Osteoblast (primary cell): ENCODE data around the gene TUBGCP5. TPM values are rescaled to one million over a fixed set of nuclear protein-coding genes. Genes with fewer than 3 reads are reported as not detected.

Experiments
- DNase-seq: peaks from one replicate; pipeline ENCODE4 v3.0.0; 2011; ENCODE audit warnings: low spot score, mixed read lengths; ENCODE audit not compliant: insufficient read length; ENCODE audit errors: missing footprints
- H2AFZ ChIP-seq: 2 replicates; pipeline ENCODE4 v1.6.0; 2011; ENCODE audit warnings: mild to moderate bottlenecking, low read length
- H3K27ac ChIP-seq: 2 replicates; pipeline ENCODE4 v1.5.1; 2011; ENCODE audit warnings: mild to moderate bottlenecking, low read depth, low read length, moderate library complexity
- H3K27me3 ChIP-seq: 2 replicates; pipeline ENCODE4 v1.6.0; 2012; ENCODE audit warnings: mild to moderate bottlenecking, control low read depth, inconsistent platforms, low read length, moderate library complexity; ENCODE audit not compliant: insufficient read depth
- H3K36me3 ChIP-seq: 2 replicates; pipeline ENCODE4 v1.5.1; 2011; ENCODE audit warnings: mild to moderate bottlenecking, low read length, control low read depth, moderate library complexity; ENCODE audit not compliant: insufficient read depth
- H3K4me1 ChIP-seq: 2 replicates; pipeline ENCODE4 v1.5.1; 2011; ENCODE audit warnings: mild to moderate bottlenecking, low read length, control low read depth, moderate library complexity; ENCODE audit not compliant: insufficient read depth
- H3K4me2 ChIP-seq: 2 replicates; pipeline ENCODE4 v1.6.0; 2011; ENCODE audit warnings: mild to moderate bottlenecking, low read length; ENCODE audit not compliant: insufficient read depth
- H3K4me3 ChIP-seq: fragments of 200-600 bp; sonication (generic); 3 replicates; pipeline ENCODE4 v1.5.1; 2012; ENCODE audit warnings: mild to moderate bottlenecking, low read length, inconsistent platforms; ENCODE audit not compliant: insufficient read depth
- H3K79me2 ChIP-seq: 2 replicates; pipeline ENCODE4 v1.6.0; 2012; ENCODE audit warnings: mild to moderate bottlenecking, low read length, control low read depth, inconsistent platforms; ENCODE audit not compliant: insufficient read depth
- H3K9me3 ChIP-seq: 2 replicates; pipeline ENCODE4 v1.5.1; 2011; ENCODE audit warnings: low read depth, low read length, control low read depth
- H4K20me1 ChIP-seq: 2 replicates; pipeline ENCODE4 v1.6.0; 2012; ENCODE audit warnings: mild to moderate bottlenecking, low read length, control low read depth; ENCODE audit not compliant: insufficient read depth
- total RNA-seq: library from RNA; depleted of rRNA; stranded (reverse); fragments of >200 nt; gene quantifications from 2 replicates; pipeline ENCODE4 v1.2.3, GENCODE V29; 2012
- TF ChIP-seq, protein P1 (sequence below): IDR thresholded peaks from 2 replicates; pipeline ENCODE4 v1.5.1; 2011; ENCODE audit warnings: mild to moderate bottlenecking, low read depth, low read length, moderate library complexity; ENCODE audit errors: extremely low read depth

TUBGCP5 gene
- total RNA-seq, 1 donor: 32.6 TPM

DNA sequence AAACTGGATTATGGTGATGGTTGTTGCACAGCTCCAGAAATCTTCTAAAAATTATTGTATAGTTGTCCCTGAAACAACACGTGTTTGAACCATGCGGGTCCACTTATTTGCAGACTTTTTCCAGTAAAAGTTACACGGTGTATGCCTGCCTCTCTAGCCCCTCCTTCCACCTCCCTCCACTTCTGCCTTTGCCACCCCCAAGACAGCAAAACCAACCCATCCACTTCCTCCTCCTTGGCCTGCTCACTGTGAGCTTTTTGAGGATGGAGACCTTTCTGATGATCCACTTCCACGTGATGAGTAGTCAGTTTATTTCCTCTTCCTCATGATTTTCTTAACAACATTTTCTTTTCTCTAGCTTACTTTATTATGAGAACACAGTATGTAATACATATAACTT, 64.6 kb downstream of the TUBGCP5 start:
- peaks cover 96% of the 10 kb centered on the region for H3K79me2 ChIP-seq

DNA sequence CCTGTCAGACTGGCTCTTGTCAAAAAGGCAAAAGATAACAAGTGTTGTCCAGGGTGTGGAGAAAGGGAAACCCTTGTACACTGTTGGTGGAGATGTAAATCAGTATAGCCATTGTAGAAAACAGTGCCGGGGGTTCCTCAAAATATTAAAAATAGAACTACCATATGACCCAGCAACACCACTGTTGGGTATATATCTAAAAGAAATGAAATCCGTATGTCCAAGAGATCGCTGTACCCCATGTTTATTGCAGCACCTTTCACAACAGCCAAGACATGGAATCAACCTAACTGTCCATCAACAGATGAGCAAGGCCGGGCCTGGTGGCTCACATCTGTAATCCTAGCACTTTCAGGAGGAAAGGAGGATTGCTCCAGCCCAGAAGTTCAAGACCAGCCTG, 65.4 kb downstream of the TUBGCP5 start:
- Histone ChIP-seq H3K4me2 (no peak overlapping the region), H3K4me1 (peaks cover 8% of the 10 kb centered on the region), H4K20me1 (peaks cover 91% of the 10 kb centered on the region), H3K4me3 (no peak overlapping the region), H3K36me3 (peaks cover 3% of the 10 kb centered on the region), H3K9me3 (no peaks in the 10 kb centered on the region), H3K27ac (no peak overlapping the region), H3K79me2 (peaks cover 96% of the 10 kb centered on the region), H3K27me3 (no peaks in the 10 kb centered on the region), H2AFZ (no peak overlapping the region)
- TF ChIP-seq, protein P1, sequence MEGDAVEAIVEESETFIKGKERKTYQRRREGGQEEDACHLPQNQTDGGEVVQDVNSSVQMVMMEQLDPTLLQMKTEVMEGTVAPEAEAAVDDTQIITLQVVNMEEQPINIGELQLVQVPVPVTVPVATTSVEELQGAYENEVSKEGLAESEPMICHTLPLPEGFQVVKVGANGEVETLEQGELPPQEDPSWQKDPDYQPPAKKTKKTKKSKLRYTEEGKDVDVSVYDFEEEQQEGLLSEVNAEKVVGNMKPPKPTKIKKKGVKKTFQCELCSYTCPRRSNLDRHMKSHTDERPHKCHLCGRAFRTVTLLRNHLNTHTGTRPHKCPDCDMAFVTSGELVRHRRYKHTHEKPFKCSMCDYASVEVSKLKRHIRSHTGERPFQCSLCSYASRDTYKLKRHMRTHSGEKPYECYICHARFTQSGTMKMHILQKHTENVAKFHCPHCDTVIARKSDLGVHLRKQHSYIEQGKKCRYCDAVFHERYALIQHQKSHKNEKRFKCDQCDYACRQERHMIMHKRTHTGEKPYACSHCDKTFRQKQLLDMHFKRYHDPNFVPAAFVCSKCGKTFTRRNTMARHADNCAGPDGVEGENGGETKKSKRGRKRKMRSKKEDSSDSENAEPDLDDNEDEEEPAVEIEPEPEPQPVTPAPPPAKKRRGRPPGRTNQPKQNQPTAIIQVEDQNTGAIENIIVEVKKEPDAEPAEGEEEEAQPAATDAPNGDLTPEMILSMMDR: no peak
- no peak for DNase-seq

More for the DNA sequence above, 64.6 kb downstream of the TUBGCP5 start:
- DNase-seq: peak; percentile 35
- no peak overlapping the region for H3K27ac ChIP-seq
- no peaks in the 10 kb centered on the region for H3K27me3 ChIP-seq
- no peak overlapping the region for H3K4me2 ChIP-seq
- peaks cover 3% of the 10 kb centered on the region for H3K36me3 ChIP-seq
- H4K20me1 ChIP-seq: peaks cover 91% of the 10 kb centered on the region
- H3K4me1 ChIP-seq: peaks cover 5% of the 10 kb centered on the region
- H2AFZ ChIP-seq: no peak overlapping the region
- TF ChIP-seq, protein P1: no peak
- no peaks in the 10 kb centered on the region for H3K9me3 ChIP-seq
- no peak overlapping the region for H3K4me3 ChIP-seq

DNA sequence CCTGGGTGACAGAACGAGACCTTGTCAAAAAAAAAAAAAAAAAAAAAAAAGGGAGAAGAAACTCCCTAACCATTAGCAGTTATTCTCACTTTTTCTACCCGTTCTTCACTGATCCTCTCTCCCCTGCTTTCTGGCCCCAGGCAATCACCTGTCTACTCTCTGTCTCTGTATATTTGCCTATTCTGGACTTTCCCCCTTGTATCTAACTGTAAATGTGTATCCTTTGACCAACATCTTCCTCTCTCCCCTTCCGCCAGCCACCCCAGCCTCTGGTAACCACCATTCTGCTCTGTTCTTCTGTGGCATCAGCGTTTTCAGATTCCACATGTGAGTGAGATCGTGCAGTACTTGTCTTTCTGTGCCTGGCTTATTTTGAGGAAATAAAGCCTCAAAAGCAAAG, 66.1 kb downstream of the TUBGCP5 start:
- peaks cover 3% of the 10 kb centered on the region for H3K36me3 ChIP-seq
- no peak overlapping the region for H3K4me3 ChIP-seq
- H3K27ac ChIP-seq: no peak overlapping the region
- peaks cover 91% of the 10 kb centered on the region for H4K20me1 ChIP-seq
- peaks cover 10% of the 10 kb centered on the region for H3K4me1 ChIP-seq
- no peak for DNase-seq
- TF ChIP-seq, protein P1: no peak
- H3K79me2 ChIP-seq: peaks cover 95% of the 10 kb centered on the region
- H3K4me2 ChIP-seq: no peak overlapping the region
- H3K27me3 ChIP-seq: no peaks in the 10 kb centered on the region
- H3K9me3 ChIP-seq: no peaks in the 10 kb centered on the region
- no peak overlapping the region for H2AFZ ChIP-seq

DNA sequence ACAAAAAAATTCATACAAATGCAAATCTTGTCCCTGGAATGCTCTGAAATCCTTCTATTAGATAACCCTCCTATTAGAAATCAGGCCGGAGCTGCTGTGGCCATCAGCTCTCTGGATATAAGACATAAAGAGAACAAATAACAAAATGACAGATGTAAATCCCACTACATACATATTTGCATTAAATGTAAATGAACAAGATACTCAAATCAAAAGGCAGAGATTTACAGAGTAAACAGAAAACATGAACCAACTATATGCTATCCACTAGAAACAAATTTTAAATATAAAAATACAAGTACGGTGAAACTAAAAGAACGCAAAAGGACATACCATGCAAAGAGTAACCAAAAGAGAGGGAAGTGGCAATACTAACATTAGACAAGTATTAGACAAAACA, 69.9 kb downstream of the TUBGCP5 start:
- Histone ChIP-seq H3K4me2 (no peak overlapping the region), H3K27ac (peak overlapping the region; percentile 94), H3K79me2 (peaks cover 93% of the 10 kb centered on the region), H3K4me1 (peaks cover 18% of the 10 kb centered on the region), H3K9me3 (no peaks in the 10 kb centered on the region), H2AFZ (no peak overlapping the region), H3K4me3 (no peak overlapping the region), H4K20me1 (peaks cover 79% of the 10 kb centered on the region), H3K36me3 (peaks cover 3% of the 10 kb centered on the region), H3K27me3 (no peaks in the 10 kb centered on the region)
- TF ChIP-seq, protein P1: no peak
- DNase-seq: no peak
